ENCODE results near the gene OR2W3.

DNA sequence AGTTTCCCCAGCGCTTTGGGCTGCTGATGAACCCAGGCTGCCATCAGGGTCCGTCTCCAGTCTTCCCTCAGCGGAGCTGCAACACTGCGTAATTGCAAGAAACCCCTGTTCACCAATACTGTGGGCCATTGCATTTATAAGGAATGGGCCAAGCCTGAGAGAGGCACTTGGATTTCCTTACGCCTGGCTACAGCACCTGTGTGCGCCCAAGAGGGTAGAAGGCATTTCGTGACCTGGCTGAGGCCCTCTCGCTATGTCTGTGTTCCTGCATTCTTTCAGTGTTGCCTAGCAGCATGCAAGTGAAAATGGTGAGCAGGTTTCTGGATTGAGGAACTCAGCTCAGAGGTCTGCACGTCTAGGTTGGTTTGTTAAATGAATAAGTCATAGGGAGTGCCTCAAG is 12.0 kb upstream of the OR2W3 start:
- TF ChIP-seq, protein P1, sequence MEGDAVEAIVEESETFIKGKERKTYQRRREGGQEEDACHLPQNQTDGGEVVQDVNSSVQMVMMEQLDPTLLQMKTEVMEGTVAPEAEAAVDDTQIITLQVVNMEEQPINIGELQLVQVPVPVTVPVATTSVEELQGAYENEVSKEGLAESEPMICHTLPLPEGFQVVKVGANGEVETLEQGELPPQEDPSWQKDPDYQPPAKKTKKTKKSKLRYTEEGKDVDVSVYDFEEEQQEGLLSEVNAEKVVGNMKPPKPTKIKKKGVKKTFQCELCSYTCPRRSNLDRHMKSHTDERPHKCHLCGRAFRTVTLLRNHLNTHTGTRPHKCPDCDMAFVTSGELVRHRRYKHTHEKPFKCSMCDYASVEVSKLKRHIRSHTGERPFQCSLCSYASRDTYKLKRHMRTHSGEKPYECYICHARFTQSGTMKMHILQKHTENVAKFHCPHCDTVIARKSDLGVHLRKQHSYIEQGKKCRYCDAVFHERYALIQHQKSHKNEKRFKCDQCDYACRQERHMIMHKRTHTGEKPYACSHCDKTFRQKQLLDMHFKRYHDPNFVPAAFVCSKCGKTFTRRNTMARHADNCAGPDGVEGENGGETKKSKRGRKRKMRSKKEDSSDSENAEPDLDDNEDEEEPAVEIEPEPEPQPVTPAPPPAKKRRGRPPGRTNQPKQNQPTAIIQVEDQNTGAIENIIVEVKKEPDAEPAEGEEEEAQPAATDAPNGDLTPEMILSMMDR (IDR thresholded peaks at IDR 0.05) = no peak
- TF ChIP-seq POLR2A (IDR thresholded peaks at IDR 0.05) = no peak

Data from esophagus squamous epithelium (tissue), 4 donors.